ENCODE data around the gene SMPDL3B. TPM values are rescaled to one million over a fixed set of nuclear protein-coding genes. Genes with fewer than 3 reads are reported as not detected.

SMPDL3B gene
- total RNA-seq, 2 donors from 2014 or later: 0.28 to 0.45 TPM

- ATAC-seq (replicated peaks): no peak
- H3K27me3 Mint-ChIP-seq: no peaks in the 10 kb centered on the region
- H3K4me1 Mint-ChIP-seq: no peaks in the 10 kb centered on the region
- H3K9me3 Mint-ChIP-seq: no peaks in the 10 kb centered on the region
- no peak overlapping the region for H3K4me3 Mint-ChIP-seq
- H3K36me3 Mint-ChIP-seq (ENCODE audit: low read depth): no peaks in the 10 kb centered on the region
- H3K27ac Mint-ChIP-seq: no peak overlapping the region
These were observed 20.3 kb downstream of the SMPDL3B start for GRCh38 chr1:27955076-27955475.

GRCh38 chr1:27956761-27957160 lies 22.0 kb downstream of the SMPDL3B start:
- Mint-ChIP-seq H3K27ac (no peak overlapping the region), H3K9me3 (no peaks in the 10 kb centered on the region), H3K4me3 (no peak overlapping the region), H3K27me3 (no peaks in the 10 kb centered on the region), H3K4me1 (peaks cover 7% of the 10 kb centered on the region), H3K36me3 (ENCODE audit: low read depth) (no peaks in the 10 kb centered on the region)
- ATAC-seq (replicated peaks): no peak

DNA sequence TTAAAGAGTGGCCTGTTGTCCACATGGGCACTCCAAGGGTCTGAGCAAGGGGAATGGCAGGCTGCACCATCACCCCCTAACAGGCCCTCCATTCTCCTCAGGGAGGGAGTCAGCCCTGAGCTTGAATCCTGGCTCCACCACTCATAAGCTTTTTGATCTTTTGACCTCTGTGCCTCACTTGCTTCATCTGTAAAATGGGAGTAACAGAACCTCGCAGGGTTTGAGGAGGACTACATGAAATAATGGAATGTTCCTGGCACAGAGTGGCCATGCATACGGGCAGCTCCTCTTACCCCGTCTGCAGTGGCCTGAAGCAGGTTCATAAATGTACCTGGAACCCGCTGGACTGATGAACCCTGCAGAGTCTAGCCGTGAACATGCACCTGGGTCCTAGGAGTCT lies 22.9 kb downstream of the SMPDL3B start:
- no peak for ATAC-seq (replicated peaks)
- H3K9me3 Mint-ChIP-seq: no peaks in the 10 kb centered on the region
- peaks cover 7% of the 10 kb centered on the region for H3K4me1 Mint-ChIP-seq

GRCh38 chr1:27958513-27958912 lies 23.7 kb downstream of the SMPDL3B start:
- H3K36me3 Mint-ChIP-seq (ENCODE audit: low read depth): no peaks in the 10 kb centered on the region
- no peaks in the 10 kb centered on the region for H3K9me3 Mint-ChIP-seq
- no peak for ATAC-seq (replicated peaks)
- no peak overlapping the region for H3K27ac Mint-ChIP-seq
- H3K4me1 Mint-ChIP-seq: peaks cover 7% of the 10 kb centered on the region
- no peaks in the 10 kb centered on the region for H3K27me3 Mint-ChIP-seq
- H3K4me3 Mint-ChIP-seq: peak overlapping the region; percentile 86

More for the DNA sequence above, 22.9 kb downstream of the SMPDL3B start:
- H3K4me3 Mint-ChIP-seq: no peak overlapping the region
- no peaks in the 10 kb centered on the region for H3K36me3 Mint-ChIP-seq (ENCODE audit: low read depth)
- H3K27ac Mint-ChIP-seq: no peak overlapping the region
- H3K27me3 Mint-ChIP-seq: no peaks in the 10 kb centered on the region

GRCh38 chr1:27959792-27960603 lies 25.2 kb downstream of the SMPDL3B start, which contains the start of gene XKR8:
TSS of gene XKR8 (plus strand) at chr1:27959973. CDS start at chr1:27960070, 97 bp downstream.
- Mint-ChIP-seq H3K9me3 (no peaks in the 10 kb centered on the region), H3K27ac (peak within 1 kb of the TSS; percentile 92), H3K36me3 (ENCODE audit: low read depth) (peaks cover 8% of the 10 kb centered on the region), H3K4me3 (peak within 1 kb of the TSS; percentile 86), H3K27me3 (no peaks in the 10 kb centered on the region), H3K4me1 (peaks cover 7% of the 10 kb centered on the region)
- ATAC-seq (replicated peaks): peak; percentile 98

DNA sequence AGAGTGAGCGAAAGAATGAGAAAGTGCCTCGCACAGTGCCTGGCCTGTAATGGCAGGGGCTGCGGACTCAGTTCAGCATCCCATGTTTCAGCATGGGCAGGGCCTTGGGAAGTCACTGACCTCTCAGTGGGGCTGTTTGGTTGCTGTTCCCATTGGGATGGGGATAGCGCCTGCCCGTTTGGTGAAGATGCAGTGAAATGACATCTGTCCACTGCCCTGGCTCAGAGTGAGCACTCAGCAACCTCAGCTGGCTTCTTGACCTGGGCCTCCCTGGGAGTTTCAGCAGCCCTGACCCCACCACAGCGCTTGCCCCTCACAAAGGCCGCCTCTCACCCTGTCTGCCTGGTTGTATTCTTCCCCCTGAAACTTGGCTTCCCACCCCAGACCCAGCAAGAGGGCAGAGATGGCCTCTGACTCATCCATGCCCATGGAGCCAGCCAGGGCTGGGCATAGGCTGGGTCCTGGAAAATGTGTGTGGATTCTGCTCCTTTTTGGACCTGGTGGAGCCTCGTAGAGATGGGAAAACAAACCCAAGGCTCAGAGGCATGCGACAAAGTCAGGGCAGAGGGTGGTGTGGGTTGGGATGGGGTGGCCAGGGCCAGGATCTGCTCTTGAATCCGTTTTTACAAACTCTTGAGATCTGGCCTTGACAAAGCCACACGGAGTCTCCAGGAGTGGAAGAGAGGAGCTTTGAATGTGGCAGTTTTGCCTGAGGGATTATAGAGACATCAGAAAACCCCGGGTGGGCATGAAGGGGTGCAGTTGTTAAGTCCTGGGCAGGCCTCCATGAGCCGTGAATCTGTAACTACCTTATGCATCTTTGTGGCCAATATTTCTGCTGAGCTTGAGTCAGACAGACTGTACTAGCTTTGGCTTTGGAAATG lies 26.2 kb downstream of the SMPDL3B start:
- no peaks in the 10 kb centered on the region for H3K9me3 Mint-ChIP-seq
- peaks cover 15% of the 10 kb centered on the region for H3K36me3 Mint-ChIP-seq (ENCODE audit: low read depth)
- H3K27me3 Mint-ChIP-seq: no peaks in the 10 kb centered on the region
- H3K27ac Mint-ChIP-seq: peak overlapping the region; percentile 66
- peaks cover 7% of the 10 kb centered on the region for H3K4me1 Mint-ChIP-seq
- H3K4me3 Mint-ChIP-seq: peak overlapping the region; percentile 86
- no peak for ATAC-seq (replicated peaks)

DNA sequence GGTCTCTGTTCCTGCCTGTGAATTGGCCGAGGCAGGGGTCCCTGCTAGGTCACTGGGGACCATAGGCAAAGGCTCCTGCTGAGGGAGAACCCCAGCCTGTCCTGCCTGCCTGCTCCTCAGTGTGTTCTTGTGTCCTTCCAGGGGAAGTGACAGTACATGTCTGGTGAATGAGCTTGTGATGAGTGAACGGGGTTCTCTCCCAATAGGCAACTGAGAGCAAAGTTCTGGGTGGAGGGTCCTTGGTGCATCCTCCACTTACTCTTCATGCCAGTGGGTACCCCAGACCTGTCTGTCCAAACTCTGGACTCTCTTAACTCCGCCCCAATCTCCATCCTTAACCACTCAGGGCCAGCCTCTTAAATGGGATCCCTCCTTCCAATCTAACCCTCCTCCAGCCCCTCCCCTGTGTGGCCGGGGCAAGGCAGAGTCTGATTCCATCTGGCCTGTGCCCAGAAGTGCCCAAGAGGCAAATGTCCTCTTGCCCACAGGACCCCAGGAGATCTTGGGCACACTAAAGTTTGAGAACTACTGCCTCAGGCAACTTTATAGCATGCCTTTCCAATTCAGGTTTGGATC lies 26.9 kb downstream of the SMPDL3B start:
- Mint-ChIP-seq H3K4me1 (peaks cover 7% of the 10 kb centered on the region), H3K27me3 (no peaks in the 10 kb centered on the region), H3K9me3 (no peaks in the 10 kb centered on the region), H3K27ac (peak overlapping the region; percentile 66), H3K36me3 (ENCODE audit: low read depth) (peaks cover 19% of the 10 kb centered on the region), H3K4me3 (peak overlapping the region; percentile 86)
- ATAC-seq (replicated peaks): no peak

- H3K4me3 Mint-ChIP-seq: no peak overlapping the region
- peaks cover 35% of the 10 kb centered on the region for H3K36me3 Mint-ChIP-seq (ENCODE audit: low read depth)
- H3K27ac Mint-ChIP-seq: peak overlapping the region; percentile 28
- no peak for ATAC-seq (replicated peaks)
- H3K4me1 Mint-ChIP-seq: peaks cover 18% of the 10 kb centered on the region
- no peaks in the 10 kb centered on the region for H3K9me3 Mint-ChIP-seq
- H3K27me3 Mint-ChIP-seq: no peaks in the 10 kb centered on the region
These were observed 28.6 kb downstream of the SMPDL3B start for GRCh38 chr1:27963393-27963792.

- ATAC-seq (replicated peaks): no peak
- peaks cover 30% of the 10 kb centered on the region for H3K4me1 Mint-ChIP-seq
- H3K36me3 Mint-ChIP-seq (ENCODE audit: low read depth): peaks cover 49% of the 10 kb centered on the region
- H3K4me3 Mint-ChIP-seq: no peak overlapping the region
- H3K27ac Mint-ChIP-seq: peak overlapping the region; percentile 77
- H3K9me3 Mint-ChIP-seq: no peaks in the 10 kb centered on the region
- H3K27me3 Mint-ChIP-seq: no peaks in the 10 kb centered on the region
These were observed 31.8 kb downstream of the SMPDL3B start for GRCh38 chr1:27966402-27967105.

DNA sequence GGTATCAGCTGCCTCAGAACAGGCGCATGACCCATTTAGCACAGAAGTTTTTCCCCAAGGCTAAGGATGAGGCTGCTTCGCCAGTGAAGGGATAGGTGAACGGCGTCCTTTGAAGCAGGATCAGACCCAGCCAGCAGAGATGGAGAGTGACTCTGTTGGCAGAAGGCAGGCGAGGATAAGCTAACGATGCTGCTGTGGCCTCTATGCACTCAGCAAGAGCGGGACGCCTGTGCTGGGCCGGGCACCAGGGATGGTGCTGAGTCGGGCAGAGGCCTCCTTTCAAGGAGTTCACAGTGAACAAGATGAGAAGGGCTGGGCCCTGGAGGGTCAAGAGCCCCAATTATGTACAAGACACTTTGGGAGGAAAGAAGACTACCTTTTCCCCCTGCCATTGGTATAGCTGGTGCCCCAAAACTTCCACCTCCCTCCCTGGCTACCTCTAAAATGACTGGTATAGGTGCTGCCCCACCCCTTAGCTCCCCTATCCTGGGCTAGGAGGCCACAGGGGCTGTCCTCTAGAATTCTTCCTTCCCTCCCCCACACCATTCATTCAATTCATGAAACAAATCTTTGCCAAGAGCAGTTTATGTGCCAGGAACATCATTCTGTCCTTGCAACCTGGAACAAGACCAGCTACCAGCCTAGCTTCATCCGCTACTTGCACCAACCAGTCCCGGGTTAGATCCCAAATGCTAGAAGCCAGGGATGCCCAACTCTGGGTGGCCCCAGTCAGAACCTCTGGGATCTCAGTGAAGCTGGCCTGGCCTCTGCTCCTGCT lies 32.5 kb downstream of the SMPDL3B start:
- Mint-ChIP-seq H3K4me3 (peak overlapping the region; percentile 38), H3K9me3 (no peaks in the 10 kb centered on the region), H3K4me1 (peaks cover 30% of the 10 kb centered on the region), H3K27ac (peak overlapping the region; percentile 90), H3K27me3 (no peaks in the 10 kb centered on the region), H3K36me3 (ENCODE audit: low read depth) (peaks cover 49% of the 10 kb centered on the region)
- no peak for ATAC-seq (replicated peaks)

GRCh38 chr1:27967884-27968466 lies 33.2 kb downstream of the SMPDL3B start:
- ATAC-seq (replicated peaks): peak; percentile 68
- Mint-ChIP-seq H3K27me3 (no peaks in the 10 kb centered on the region), H3K4me1 (peaks cover 30% of the 10 kb centered on the region), H3K36me3 (ENCODE audit: low read depth) (peaks cover 54% of the 10 kb centered on the region), H3K9me3 (no peaks in the 10 kb centered on the region), H3K27ac (peak overlapping the region; percentile 90), H3K4me3 (peak overlapping the region; percentile 38)

GRCh38 chr1:27968692-27969091 lies 33.9 kb downstream of the SMPDL3B start:
- Mint-ChIP-seq H3K4me1 (peaks cover 35% of the 10 kb centered on the region), H3K36me3 (ENCODE audit: low read depth) (peaks cover 62% of the 10 kb centered on the region), H3K27me3 (no peaks in the 10 kb centered on the region), H3K4me3 (peak overlapping the region; percentile 38), H3K27ac (peak overlapping the region; percentile 90), H3K9me3 (no peaks in the 10 kb centered on the region)
- ATAC-seq (replicated peaks): peak; percentile 81

GRCh38 chr1:27970401-27970800 lies 35.6 kb downstream of the SMPDL3B start:
- peak overlapping the region; percentile 90 for H3K27ac Mint-ChIP-seq

More at GRCh38 chr1:27970401-27970800, 35.6 kb downstream of the SMPDL3B start:
- Mint-ChIP-seq H3K4me3 (no peak overlapping the region), H3K27me3 (no peaks in the 10 kb centered on the region), H3K9me3 (no peaks in the 10 kb centered on the region), H3K4me1 (peaks cover 35% of the 10 kb centered on the region), H3K36me3 (ENCODE audit: low read depth) (peaks cover 56% of the 10 kb centered on the region)
- ATAC-seq (replicated peaks): no peak
